Esophagus squamous epithelium (tissue), 5 donors: ENCODE measurements around the gene PIH1D1. TPM values are rescaled to one million over a fixed set of nuclear protein-coding genes. Genes with fewer than 3 reads are reported as not detected.

ENCODE experiments used
- DNase-seq: peaks from one replicate; lab custom pipeline; 2025; lab: John Stamatoyannopoulos, UW
- H3K27ac ChIP-seq, 4 donors: fragments of 200-600 bp; sonication (generic); one replicate each; pipeline ENCODE4 v1.5.1; 2016 to 2019; ENCODE audit warnings: mild to moderate bottlenecking in 1 of 4
- H3K27me3 ChIP-seq, 4 donors: fragments of 200-600 bp; sonication (generic); 1 replicate in 3 of 4; 2 replicates in 1 of 4; pipeline versions ENCODE4 v1.5.1 to v1.6.0; 2017 to 2021; ENCODE audit warnings: antibody characterized with exemption in 1 of 4
- H3K36me3 ChIP-seq, 3 donors: fragments of 200-600 bp; sonication (generic); one replicate each; pipeline ENCODE4 v1.5.1; 2016 to 2019
- H3K4me1 ChIP-seq, 3 donors: fragments of 200-600 bp; sonication (generic); one replicate each; pipeline ENCODE4 v1.5.1; 2017 to 2019
- H3K4me3 ChIP-seq, 4 donors: fragments of 200-600 bp; sonication (generic); 1 replicate in 3 of 4; 2 replicates in 1 of 4; pipeline ENCODE4 v1.5.1; 2016 to 2019; ENCODE audit warnings: mild to moderate bottlenecking in 2 of 4, moderate library complexity in 1 of 4
- H3K9me3 ChIP-seq, 3 donors: fragments of 200-600 bp; sonication (generic); one replicate each; pipeline ENCODE4 v1.5.1; 2016 to 2019
- CTCF ChIP-seq, 6 experiments: fragments of 450-650 bp in 4 of 6; fragments of 200-600 bp in 2 of 6; sonication (generic) in 2 of 6; IDR thresholded peaks; one replicate each; pipeline ENCODE4 v1.5.1; 2016 to 2019; ENCODE audit warnings: antibody characterized with exemption in 6 of 6, mild to moderate bottlenecking in 4 of 6, moderate library complexity in 4 of 6
- POLR2A ChIP-seq, 4 donors: fragments of 450-650 bp; IDR thresholded peaks; one replicate each; pipeline ENCODE4 v1.6.1; 2017; ENCODE audit warnings: antibody characterized with exemption in 4 of 4, mild to moderate bottlenecking in 4 of 4, moderate library complexity in 3 of 4
- WGBS, 2 donors: methylation state at CpG; one replicate each; pipeline ENCODE4 v1.1.5; 2018; 5-methylcytosine and 5-hydroxymethylcytosine counted together
- intact Hi-C: fragments of 100-400 bp; cut with DNase I; formaldehyde crosslinking; loops from one replicate; pipeline ENCODE4 v1.15.0; 2022
- total RNA-seq, 4 donors: library from RNA; depleted of rRNA; stranded (reverse); fragments of >200 nt; gene quantifications; one replicate each; pipeline ENCODE4 v1.1.0, GENCODE V29; 2016
- donor health status: DM: yes; HTN: yes; CAD: no.

Gene PIH1D1
- total RNA-seq, 4 donors from 2014 or later = 54.4 to 91.2 (median 67.2) TPM

- no peak for DNase-seq
- Histone ChIP-seq H3K27me3 (no peaks in the 10 kb centered on the region), H3K36me3 (peaks cover 0 to 26% (median 0%) of the 10 kb centered on the region in 3 donors), H3K9me3 (no peaks in the 10 kb centered on the region), H3K27ac (peak overlapping the region; percentile 52 to 95 (median 92)), H3K4me1 (peaks cover 15 to 60% (median 44%) of the 10 kb centered on the region in 3 donors), H3K4me3 (no peak overlapping the region)
- WGBS, 2 donors = 66 to 75% methylated on average over 2 to 15 of the region's 25 CpGs
- TF ChIP-seq POLR2A (IDR thresholded peaks at IDR 0.05) (no peak), CTCF (IDR thresholded peaks at IDR 0.05) (peak in 4 of 6 experiments; percentile 8 to 43 (median 34))
- intact Hi-C loops = no loop called here
These were observed 18.4 kb upstream of the PIH1D1 start for GRCh38 chr19:49469828-49470614.

GRCh38 chr19:49468746-49469447, 17.3 kb upstream of the PIH1D1 start:
- 19 to 27% methylated on average over 7 to 15 of the region's 15 CpGs for WGBS, 2 donors

GRCh38 chr19:49468199-49468598, 16.6 kb upstream of the PIH1D1 start:
- Histone ChIP-seq H3K27ac (peak overlapping the region; percentile 88 to 95 (median 92)), H3K4me1 (peaks cover 10 to 43% (median 33%) of the 10 kb centered on the region in 3 donors), H3K27me3 (no peaks in the 10 kb centered on the region), H3K36me3 (peaks cover 0 to 40% (median 0%) of the 10 kb centered on the region in 3 donors), H3K4me3 (peak overlapping the region; percentile 7 to 51 (median 27)), H3K9me3 (no peaks in the 10 kb centered on the region)
- DNase-seq = no peak
- TF ChIP-seq POLR2A (IDR thresholded peaks at IDR 0.05) (peak in 1 of 4 donors; percentile 43), CTCF (IDR thresholded peaks at IDR 0.05) (peak in 1 of 6 experiments; percentile 18)
- WGBS, 2 donors = 25 to 68% methylated on average over 10 to 15 of the region's 19 CpGs
- intact Hi-C loops = no loop called here

More at GRCh38 chr19:49468746-49469447, 17.3 kb upstream of the PIH1D1 start:
- intact Hi-C loops = no loop called here
- peaks cover 10 to 50% (median 40%) of the 10 kb centered on the region in 3 donors for H3K4me1 ChIP-seq
- no peaks in the 10 kb centered on the region for H3K27me3 ChIP-seq
- peak; percentile 82 for DNase-seq
- H3K27ac ChIP-seq = peak overlapping the region; percentile 88 to 95 (median 92)
- H3K36me3 ChIP-seq = peaks cover 0 to 37% (median 0%) of the 10 kb centered on the region in 3 donors
- peak overlapping the region; percentile 7 to 51 (median 27) for H3K4me3 ChIP-seq
- TF ChIP-seq POLR2A (IDR thresholded peaks at IDR 0.05) (peak in 1 of 4 donors; percentile 28), CTCF (IDR thresholded peaks at IDR 0.05) (no peak)
- H3K9me3 ChIP-seq = no peaks in the 10 kb centered on the region

GRCh38 chr19:49465371-49465770, 13.8 kb upstream of the PIH1D1 start:
- Histone ChIP-seq H3K4me1 (peaks cover 10 to 30% (median 27%) of the 10 kb centered on the region in 3 donors), H3K36me3 (peaks cover 0 to 63% (median 0%) of the 10 kb centered on the region in 3 donors), H3K9me3 (no peaks in the 10 kb centered on the region), H3K27me3 (no peaks in the 10 kb centered on the region), H3K4me3 (no peak overlapping the region), H3K27ac (no peak overlapping the region)
- no peak for DNase-seq
- TF ChIP-seq CTCF (IDR thresholded peaks at IDR 0.05) (no peak), POLR2A (IDR thresholded peaks at IDR 0.05) (no peak)
- WGBS, 2 donors = no CpG with 5 or more reads among the region's 3 CpGs
- intact Hi-C loops = no loop called here
